ENCODE results near the gene PHF21B. TPM values are rescaled to one million over a fixed set of nuclear protein-coding genes. Genes with fewer than 3 reads are reported as not detected.

PHF21B gene
- total RNA-seq, 1 experiment from 2014 or later, result 4.5 TPM

DNA sequence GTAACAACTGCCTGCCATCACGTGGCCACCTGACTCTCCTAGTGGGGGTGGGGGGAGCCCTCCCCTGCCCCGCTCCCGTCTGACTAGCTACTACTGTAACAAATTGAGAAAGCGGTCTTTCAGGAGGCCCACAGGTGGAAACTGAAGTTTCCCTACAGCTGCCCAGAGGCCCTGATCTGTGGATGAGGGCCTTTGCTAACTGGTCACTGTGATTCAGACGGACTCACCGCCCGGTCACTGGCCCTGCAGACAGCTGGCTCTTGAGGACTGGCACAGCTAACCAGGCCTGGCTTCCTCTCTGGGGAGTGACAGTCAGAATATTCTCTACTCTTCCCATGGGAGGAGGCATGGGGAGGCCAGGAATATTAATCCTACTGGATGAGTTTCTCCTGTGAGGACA lies 140.6 kb downstream of the PHF21B start:
- no peak overlapping the region for H3K27ac ChIP-seq (ENCODE audit: low read length)
- ChIA-PET CTCF (no interaction called here), POLR2A (interaction anchor here (0.6 kb wide), 1 partner anchor 11 kb away, joined by 13 read pairs; no protein-coding TSS in a partner anchor)
- no peak overlapping the region for H3K4me3 ChIP-seq (ENCODE audit: low read depth in 2 of 2, low read length in 2 of 2)
- no TSS peak for BruUV-seq (replicated peaks)
- TF ChIP-seq, protein P1, sequence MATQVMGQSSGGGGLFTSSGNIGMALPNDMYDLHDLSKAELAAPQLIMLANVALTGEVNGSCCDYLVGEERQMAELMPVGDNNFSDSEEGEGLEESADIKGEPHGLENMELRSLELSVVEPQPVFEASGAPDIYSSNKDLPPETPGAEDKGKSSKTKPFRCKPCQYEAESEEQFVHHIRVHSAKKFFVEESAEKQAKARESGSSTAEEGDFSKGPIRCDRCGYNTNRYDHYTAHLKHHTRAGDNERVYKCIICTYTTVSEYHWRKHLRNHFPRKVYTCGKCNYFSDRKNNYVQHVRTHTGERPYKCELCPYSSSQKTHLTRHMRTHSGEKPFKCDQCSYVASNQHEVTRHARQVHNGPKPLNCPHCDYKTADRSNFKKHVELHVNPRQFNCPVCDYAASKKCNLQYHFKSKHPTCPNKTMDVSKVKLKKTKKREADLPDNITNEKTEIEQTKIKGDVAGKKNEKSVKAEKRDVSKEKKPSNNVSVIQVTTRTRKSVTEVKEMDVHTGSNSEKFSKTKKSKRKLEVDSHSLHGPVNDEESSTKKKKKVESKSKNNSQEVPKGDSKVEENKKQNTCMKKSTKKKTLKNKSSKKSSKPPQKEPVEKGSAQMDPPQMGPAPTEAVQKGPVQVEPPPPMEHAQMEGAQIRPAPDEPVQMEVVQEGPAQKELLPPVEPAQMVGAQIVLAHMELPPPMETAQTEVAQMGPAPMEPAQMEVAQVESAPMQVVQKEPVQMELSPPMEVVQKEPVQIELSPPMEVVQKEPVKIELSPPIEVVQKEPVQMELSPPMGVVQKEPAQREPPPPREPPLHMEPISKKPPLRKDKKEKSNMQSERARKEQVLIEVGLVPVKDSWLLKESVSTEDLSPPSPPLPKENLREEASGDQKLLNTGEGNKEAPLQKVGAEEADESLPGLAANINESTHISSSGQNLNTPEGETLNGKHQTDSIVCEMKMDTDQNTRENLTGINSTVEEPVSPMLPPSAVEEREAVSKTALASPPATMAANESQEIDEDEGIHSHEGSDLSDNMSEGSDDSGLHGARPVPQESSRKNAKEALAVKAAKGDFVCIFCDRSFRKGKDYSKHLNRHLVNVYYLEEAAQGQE (IDR thresholded peaks at IDR 0.05; ENCODE audit: insufficient read depth in 1 of 2, low read depth in 2 of 2, low read length in 1 of 2), result no peak
- TF ChIP-seq TCF7L2 (IDR thresholded peaks at IDR 0.05; ENCODE audit: low read depth, low read length) (no peak), SIN3A (IDR thresholded peaks at IDR 0.05; ENCODE audit: borderline replicate concordance, insufficient read depth, low read depth, low read length) (no peak), POLR2AphosphoS5 (IDR thresholded peaks at IDR 0.05; ENCODE audit: low read depth, low read length) (no peak)
- TF ChIP-seq, protein P2, sequence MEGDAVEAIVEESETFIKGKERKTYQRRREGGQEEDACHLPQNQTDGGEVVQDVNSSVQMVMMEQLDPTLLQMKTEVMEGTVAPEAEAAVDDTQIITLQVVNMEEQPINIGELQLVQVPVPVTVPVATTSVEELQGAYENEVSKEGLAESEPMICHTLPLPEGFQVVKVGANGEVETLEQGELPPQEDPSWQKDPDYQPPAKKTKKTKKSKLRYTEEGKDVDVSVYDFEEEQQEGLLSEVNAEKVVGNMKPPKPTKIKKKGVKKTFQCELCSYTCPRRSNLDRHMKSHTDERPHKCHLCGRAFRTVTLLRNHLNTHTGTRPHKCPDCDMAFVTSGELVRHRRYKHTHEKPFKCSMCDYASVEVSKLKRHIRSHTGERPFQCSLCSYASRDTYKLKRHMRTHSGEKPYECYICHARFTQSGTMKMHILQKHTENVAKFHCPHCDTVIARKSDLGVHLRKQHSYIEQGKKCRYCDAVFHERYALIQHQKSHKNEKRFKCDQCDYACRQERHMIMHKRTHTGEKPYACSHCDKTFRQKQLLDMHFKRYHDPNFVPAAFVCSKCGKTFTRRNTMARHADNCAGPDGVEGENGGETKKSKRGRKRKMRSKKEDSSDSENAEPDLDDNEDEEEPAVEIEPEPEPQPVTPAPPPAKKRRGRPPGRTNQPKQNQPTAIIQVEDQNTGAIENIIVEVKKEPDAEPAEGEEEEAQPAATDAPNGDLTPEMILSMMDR (IDR thresholded peaks at IDR 0.05), result no peak
- no peak for ATAC-seq
- H3K27me3 ChIP-seq (ENCODE audit: control insufficient read depth, insufficient read depth, low read length), result no peaks in the 10 kb centered on the region
- H3K36me3 ChIP-seq (ENCODE audit: control insufficient read depth, insufficient read depth, low read length), result no peaks in the 10 kb centered on the region
- DNase-seq (ENCODE audit: low read depth, low spot score), result no peak
- no peaks in the 10 kb centered on the region for H3K9me3 ChIP-seq (ENCODE audit: control insufficient read depth, insufficient read depth, low read depth, low read length)
- in situ Hi-C loops (cut with HindIII; ENCODE audit: low pct_unique_long_range_greater_than_20kb, low sequenced_read_pairs), result no loop called here
- no peaks in the 10 kb centered on the region for H3K4me1 ChIP-seq (ENCODE audit: control insufficient read depth, insufficient read depth, low read length)
- intact Hi-C loops (cut with micrococcal nuclease; ENCODE audit: unreplicated experiment), result no loop called here

DNA sequence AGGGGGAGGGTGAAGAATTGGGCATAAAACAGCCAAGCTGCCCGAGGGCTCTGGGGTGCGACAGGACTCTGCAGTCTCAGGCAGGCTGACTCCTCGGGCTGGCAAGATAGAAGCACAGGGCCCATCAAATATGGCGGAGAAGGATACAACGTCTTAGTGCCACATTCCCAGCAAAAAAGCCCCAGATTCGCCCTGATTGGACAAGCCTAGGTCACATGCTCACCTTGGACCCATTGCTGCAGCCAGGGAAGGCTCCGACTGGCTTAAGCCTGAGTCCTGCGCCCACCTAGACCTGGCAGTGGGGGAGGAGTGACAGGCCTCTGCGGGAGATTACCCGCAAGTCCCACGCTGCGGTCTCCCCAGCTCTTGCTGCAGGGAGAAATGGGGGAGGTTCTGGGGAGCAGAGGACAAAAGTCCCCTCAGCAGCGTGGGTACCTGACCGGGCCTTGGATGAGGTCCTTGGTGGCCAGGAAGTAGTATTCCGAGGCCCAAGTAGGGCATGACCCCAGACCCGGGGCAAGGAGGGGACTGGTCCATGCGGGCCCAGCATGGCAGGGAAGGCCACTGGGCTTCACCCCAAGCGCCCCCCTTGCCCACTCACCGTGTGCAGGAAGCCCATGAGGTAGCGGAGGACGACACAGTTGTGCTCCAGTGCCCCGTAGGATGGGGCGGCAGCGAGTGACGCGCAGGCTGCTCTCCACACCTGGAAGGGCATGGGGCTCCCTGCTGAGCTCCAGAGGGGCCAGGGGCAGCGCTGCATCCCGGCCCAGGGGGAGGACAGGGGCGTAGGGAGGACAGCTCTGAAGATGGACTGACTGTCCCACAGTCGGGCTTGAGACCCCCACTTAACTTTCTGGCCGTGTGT lies 144.4 kb downstream of the PHF21B start:
- intact Hi-C loops (cut with micrococcal nuclease; ENCODE audit: unreplicated experiment), result no loop called here
- DNase-seq (ENCODE audit: low read depth, low spot score), result no peak
- Histone ChIP-seq H3K4me3 (ENCODE audit: low read depth in 2 of 2, low read length in 2 of 2) (no peak overlapping the region), H3K4me1 (ENCODE audit: control insufficient read depth, insufficient read depth, low read length) (no peaks in the 10 kb centered on the region), H3K27me3 (ENCODE audit: control insufficient read depth, insufficient read depth, low read length) (no peaks in the 10 kb centered on the region), H3K9me3 (ENCODE audit: control insufficient read depth, insufficient read depth, low read depth, low read length) (no peaks in the 10 kb centered on the region), H3K36me3 (ENCODE audit: control insufficient read depth, insufficient read depth, low read length) (no peaks in the 10 kb centered on the region), H3K27ac (ENCODE audit: low read length) (no peak overlapping the region)
- POLR2A ChIA-PET, result no interaction called here
- CTCF ChIA-PET, result no interaction called here
- TF ChIP-seq, protein P1 (IDR thresholded peaks at IDR 0.05; ENCODE audit: insufficient read depth in 1 of 2, low read depth in 2 of 2, low read length in 1 of 2), result no peak
- no peak for TF ChIP-seq TCF7L2 (IDR thresholded peaks at IDR 0.05; ENCODE audit: low read depth, low read length)
- no peak for TF ChIP-seq SIN3A (IDR thresholded peaks at IDR 0.05; ENCODE audit: borderline replicate concordance, insufficient read depth, low read depth, low read length)
- no peak for TF ChIP-seq POLR2AphosphoS5 (IDR thresholded peaks at IDR 0.05; ENCODE audit: low read depth, low read length)
- TF ChIP-seq, protein P2 (IDR thresholded peaks at IDR 0.05), result no peak
- no TSS peak for BruUV-seq (replicated peaks)
- ATAC-seq, result no peak
- in situ Hi-C loops (cut with HindIII; ENCODE audit: low pct_unique_long_range_greater_than_20kb, low sequenced_read_pairs), result no loop called here
